ENCODE results near the gene RAB25.

DNA sequence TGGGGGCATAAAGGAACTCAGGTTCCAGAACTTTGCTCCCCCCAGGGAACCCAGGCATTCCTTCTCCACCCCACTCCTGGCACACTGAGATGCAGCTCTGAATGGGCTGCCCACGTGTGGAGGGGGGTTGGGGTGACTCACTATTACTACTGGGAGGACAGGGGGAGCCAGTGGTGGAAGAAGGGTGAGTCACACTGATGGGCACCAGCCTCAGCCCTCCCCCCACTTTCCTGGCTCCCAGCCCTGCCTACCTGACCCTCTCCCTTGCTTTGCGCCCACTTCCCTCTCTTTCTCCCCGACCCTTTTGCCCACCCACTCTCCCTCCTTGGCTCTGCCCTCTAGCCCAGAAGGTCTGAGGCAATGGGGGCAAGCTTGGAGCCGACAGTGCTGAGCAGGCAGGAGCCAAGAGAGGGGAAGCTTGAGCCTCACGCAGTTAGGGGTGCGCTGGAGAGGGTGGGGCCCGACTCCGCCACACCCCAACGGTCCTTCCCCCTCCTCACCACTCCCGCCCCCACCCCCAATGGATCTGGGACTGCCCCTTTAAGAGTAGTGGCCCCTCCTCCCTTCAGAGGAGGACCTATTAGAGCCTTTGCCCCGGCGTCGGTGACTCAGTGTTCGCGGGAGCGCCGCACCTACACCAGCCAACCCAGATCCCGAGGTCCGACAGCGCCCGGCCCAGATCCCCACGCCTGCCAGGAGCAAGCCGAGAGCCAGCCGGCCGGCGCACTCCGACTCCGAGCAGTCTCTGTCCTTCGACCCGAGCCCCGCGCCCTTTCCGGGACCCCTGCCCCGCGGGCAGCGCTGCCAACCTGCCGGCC lies 53.4 kb downstream of the RAB25 start, which contains the start of gene LMNA:
- TF ChIP-seq, protein P1, sequence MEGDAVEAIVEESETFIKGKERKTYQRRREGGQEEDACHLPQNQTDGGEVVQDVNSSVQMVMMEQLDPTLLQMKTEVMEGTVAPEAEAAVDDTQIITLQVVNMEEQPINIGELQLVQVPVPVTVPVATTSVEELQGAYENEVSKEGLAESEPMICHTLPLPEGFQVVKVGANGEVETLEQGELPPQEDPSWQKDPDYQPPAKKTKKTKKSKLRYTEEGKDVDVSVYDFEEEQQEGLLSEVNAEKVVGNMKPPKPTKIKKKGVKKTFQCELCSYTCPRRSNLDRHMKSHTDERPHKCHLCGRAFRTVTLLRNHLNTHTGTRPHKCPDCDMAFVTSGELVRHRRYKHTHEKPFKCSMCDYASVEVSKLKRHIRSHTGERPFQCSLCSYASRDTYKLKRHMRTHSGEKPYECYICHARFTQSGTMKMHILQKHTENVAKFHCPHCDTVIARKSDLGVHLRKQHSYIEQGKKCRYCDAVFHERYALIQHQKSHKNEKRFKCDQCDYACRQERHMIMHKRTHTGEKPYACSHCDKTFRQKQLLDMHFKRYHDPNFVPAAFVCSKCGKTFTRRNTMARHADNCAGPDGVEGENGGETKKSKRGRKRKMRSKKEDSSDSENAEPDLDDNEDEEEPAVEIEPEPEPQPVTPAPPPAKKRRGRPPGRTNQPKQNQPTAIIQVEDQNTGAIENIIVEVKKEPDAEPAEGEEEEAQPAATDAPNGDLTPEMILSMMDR (IDR thresholded peaks at IDR 0.05; ENCODE audit: insufficient read depth, low read depth, low read length), result no peak
- no peak for TF ChIP-seq EZH2 (IDR thresholded peaks at IDR 0.05; ENCODE audit: insufficient read depth, low read length)

Measured in astrocyte (in vitro differentiated cells and primary cell).